ENCODE results near the gene GRM7.

Gene GRM7

DNA sequence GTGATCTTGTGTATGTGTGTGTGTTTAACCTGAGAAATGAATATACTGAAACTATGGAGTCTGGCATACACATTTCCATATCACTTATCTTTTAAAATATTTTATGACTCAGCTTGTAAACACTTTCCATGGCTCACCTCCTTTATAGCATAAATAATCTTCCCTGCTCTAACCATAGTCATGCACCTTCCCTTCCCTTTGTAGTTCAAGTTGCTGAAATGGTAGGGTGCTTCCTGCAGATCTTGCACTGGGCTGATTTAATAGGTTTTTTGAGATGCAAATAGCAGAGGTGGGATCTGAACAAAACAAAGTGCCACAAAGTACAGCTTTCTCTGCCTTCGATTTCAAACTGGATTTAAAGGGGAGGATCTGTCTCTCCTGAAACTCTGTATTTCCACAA lies 928.0 kb downstream of the GRM7 start:
- CTCF ChIA-PET = no interaction called here
- no CpG with 5 or more reads among the region's 1 CpG for WGBS (ENCODE audit: insufficient coverage)

DNA sequence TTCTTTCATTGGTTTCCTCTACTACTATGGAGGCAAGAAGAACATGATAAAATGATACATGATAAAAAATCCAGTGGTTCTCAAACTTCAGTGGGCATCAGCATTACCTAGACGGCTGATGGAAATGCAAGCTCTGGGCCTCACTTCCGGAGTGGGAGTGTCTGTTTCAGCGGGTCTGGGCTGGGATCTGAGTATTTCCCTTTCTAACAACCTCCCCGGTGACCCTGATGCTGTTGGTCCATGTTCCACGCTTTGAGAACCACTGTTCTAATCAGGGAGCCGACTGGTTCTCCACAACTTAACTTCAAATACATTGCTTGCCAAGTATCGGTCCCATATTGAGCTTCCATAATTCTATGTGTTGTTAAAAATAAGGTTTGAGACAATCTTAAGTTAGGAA lies 928.4 kb downstream of the GRM7 start:
- H3K27me3 ChIP-seq (replicated peaks in 2 of 5; ENCODE audit: control insufficient read depth in 4 of 5, insufficient read depth in 5 of 5, low read length in 4 of 5) = no peaks in the 10 kb centered on the region
- H3K27ac ChIP-seq (ENCODE audit: insufficient read depth in 1 of 2, low read depth in 1 of 2, low read length in 2 of 2, poor library complexity in 1 of 2, severe bottlenecking in 2 of 2) = no peak overlapping the region
- ChIA-PET CTCF (interaction anchor here (1.2 kb wide), 1 partner anchor 12 kb away, joined by 4 read pairs; no protein-coding TSS in a partner anchor), POLR2A (no interaction called here)
- peaks cover 0 to 3% (median 0%) of the 10 kb centered on the region in 5 experiments for H3K9me3 ChIP-seq (ENCODE audit: control extremely low read depth in 1 of 5, control insufficient read depth in 4 of 5, insufficient read depth in 2 of 5, low read depth in 1 of 5, low read length in 4 of 5)
- no peak overlapping the region for H3K4me3 ChIP-seq (ENCODE audit: control insufficient read depth in 1 of 7, extremely low read depth in 1 of 7, insufficient read depth in 4 of 7, low read depth in 2 of 7, low read length in 6 of 7)
- no peak for DNase-seq
- no peaks in the 10 kb centered on the region for H3K36me3 ChIP-seq (ENCODE audit: control insufficient read depth in 4 of 4, insufficient read depth in 4 of 4, low read length in 3 of 4)
- peaks cover 0 to 3% (median 0%) of the 10 kb centered on the region in 4 experiments for H3K4me1 ChIP-seq (ENCODE audit: control extremely low read depth in 1 of 4, control insufficient read depth in 4 of 4, insufficient read depth in 4 of 4, low read length in 3 of 4)
- 89% methylated on average over 5 of the region's 7 CpGs for WGBS (ENCODE audit: insufficient coverage)

More for the DNA sequence above, 928.0 kb downstream of the GRM7 start:
- H3K27ac ChIP-seq (ENCODE audit: insufficient read depth in 1 of 2, low read depth in 1 of 2, low read length in 2 of 2, poor library complexity in 1 of 2, severe bottlenecking in 2 of 2) = no peak overlapping the region
- H3K27me3 ChIP-seq (replicated peaks in 2 of 5; ENCODE audit: control insufficient read depth in 4 of 5, insufficient read depth in 5 of 5, low read length in 4 of 5) = no peaks in the 10 kb centered on the region
- no peaks in the 10 kb centered on the region for H3K36me3 ChIP-seq (ENCODE audit: control insufficient read depth in 4 of 4, insufficient read depth in 4 of 4, low read length in 3 of 4)
- no peak overlapping the region for H3K4me3 ChIP-seq (ENCODE audit: control insufficient read depth in 1 of 7, extremely low read depth in 1 of 7, insufficient read depth in 4 of 7, low read depth in 2 of 7, low read length in 6 of 7)
- DNase-seq = no peak
- peaks cover 0 to 3% (median 0%) of the 10 kb centered on the region in 5 experiments for H3K9me3 ChIP-seq (ENCODE audit: control extremely low read depth in 1 of 5, control insufficient read depth in 4 of 5, insufficient read depth in 2 of 5, low read depth in 1 of 5, low read length in 4 of 5)
- H3K4me1 ChIP-seq (ENCODE audit: control extremely low read depth in 1 of 4, control insufficient read depth in 4 of 4, insufficient read depth in 4 of 4, low read length in 3 of 4) = peaks cover 0 to 3% (median 0%) of the 10 kb centered on the region in 4 experiments
- POLR2A ChIA-PET = no interaction called here

GRCh38 chr3:7790141-7790540 lies 929.2 kb downstream of the GRM7 start:
- WGBS (ENCODE audit: insufficient coverage) = 64% methylated on average over 2 of the region's 3 CpGs
- DNase-seq = peak; percentile 3 to 61 (median 40)
- Histone ChIP-seq H3K4me1 (ENCODE audit: control extremely low read depth in 1 of 4, control insufficient read depth in 4 of 4, insufficient read depth in 4 of 4, low read length in 3 of 4) (peaks cover 0 to 3% (median 0%) of the 10 kb centered on the region in 4 experiments), H3K27ac (ENCODE audit: insufficient read depth in 1 of 2, low read depth in 1 of 2, low read length in 2 of 2, poor library complexity in 1 of 2, severe bottlenecking in 2 of 2) (no peak overlapping the region), H3K9me3 (ENCODE audit: control extremely low read depth in 1 of 5, control insufficient read depth in 4 of 5, insufficient read depth in 2 of 5, low read depth in 1 of 5, low read length in 4 of 5) (peaks cover 0 to 3% (median 0%) of the 10 kb centered on the region in 5 experiments), H3K4me3 (ENCODE audit: control insufficient read depth in 1 of 7, extremely low read depth in 1 of 7, insufficient read depth in 4 of 7, low read depth in 2 of 7, low read length in 6 of 7) (no peak overlapping the region), H3K27me3 (replicated peaks in 2 of 5; ENCODE audit: control insufficient read depth in 4 of 5, insufficient read depth in 5 of 5, low read length in 4 of 5) (no peaks in the 10 kb centered on the region), H3K36me3 (ENCODE audit: control insufficient read depth in 4 of 4, insufficient read depth in 4 of 4, low read length in 3 of 4) (no peaks in the 10 kb centered on the region)
- ChIA-PET CTCF (interaction anchor here (0.9 to 1.2 kb wide), 3 partner anchors 11 to 504 kb away, joined by 3 to 4 read pairs (median 3); no protein-coding TSS in a partner anchor), POLR2A (no interaction called here)
